Omental fat pad (tissue), 4 donors: ENCODE results near the gene TTC39A. TPM values are rescaled to one million over a fixed set of nuclear protein-coding genes. Genes with fewer than 3 reads are reported as not detected.
A peak's percentile ranks its signal among the peaks of the same experiment; 100 is the strongest.

Experiments
- ATAC-seq: fragments of 150-250 bp; one replicate; pipeline ENCODE4 v1.9.1; 2016; ENCODE audit warnings: mild to moderate bottlenecking, moderate library complexity; ENCODE audit not compliant: low FRiP score
- DNase-seq: peaks from one replicate; pipeline ENCODE4 v3.0.0-alpha.2; 2019; ENCODE audit warnings: low spot score
- total RNA-seq, 4 donors: library from RNA; depleted of rRNA; stranded (reverse); fragments of >200 nt; gene quantifications; one replicate each; pipeline ENCODE4 v1.1.0, GENCODE V29; 2016
- TF ChIP-seq, protein P1 (sequence below), 3 donors: fragments of 450-650 bp; IDR thresholded peaks; one replicate each; pipeline ENCODE4 v1.5.1; 2016 to 2017; ENCODE audit warnings: antibody characterized with exemption in 3 of 3, mild to moderate bottlenecking in 3 of 3, moderate library complexity in 2 of 3

Gene TTC39A
- 1 to 10 TPM in 3 of 4 donors, under 1 TPM in 1; 0.56 to 2.4 (median 1.7) TPM for total RNA-seq

DNA sequence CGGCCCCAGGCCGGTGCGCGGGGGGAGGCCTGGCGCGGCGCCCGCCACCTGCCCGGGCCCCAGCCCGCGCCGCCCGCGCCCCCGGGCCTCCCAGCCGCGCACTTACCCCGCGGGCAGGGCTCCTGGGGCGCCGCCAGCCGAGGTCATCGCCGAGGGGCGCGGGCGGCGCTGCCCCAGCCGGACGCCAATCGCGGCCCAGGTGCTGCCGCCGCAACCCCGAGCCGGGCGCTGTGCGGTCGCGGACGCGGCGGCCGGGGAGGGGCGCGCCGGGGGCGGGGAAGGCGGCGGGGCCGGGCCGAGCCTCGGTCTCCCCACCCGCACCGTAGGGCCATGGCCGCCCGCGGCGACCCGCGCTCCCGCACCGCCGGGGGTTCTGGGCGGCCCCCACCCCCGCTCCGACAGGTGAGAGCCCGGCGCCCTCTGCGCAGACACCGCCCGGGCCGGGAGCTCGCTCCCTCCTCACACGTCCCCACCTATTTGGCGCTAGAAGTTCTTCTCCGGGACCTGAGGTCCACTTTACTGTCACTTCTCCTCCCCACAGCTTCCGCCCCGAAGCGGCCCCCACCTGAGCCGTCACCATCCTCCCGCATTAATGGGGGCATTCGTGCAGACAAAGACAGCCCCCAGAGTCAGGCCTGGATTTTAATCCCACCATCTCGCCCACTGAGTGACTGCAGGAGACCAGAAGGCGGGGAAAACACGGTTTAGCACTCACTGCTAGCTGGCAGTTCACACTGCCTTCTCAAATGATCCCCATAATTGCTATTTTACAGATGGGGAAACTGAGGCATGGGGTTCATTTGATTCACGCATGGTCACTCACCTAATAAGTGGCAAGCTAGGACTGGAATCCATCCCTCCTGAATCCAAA lies at the start of gene TTC39A:
Gene TTC39A (minus strand): TSS at position 232 of the 871 bp plus-strand sequence. CDS start 85 bp downstream, at position 147.
- DNase-seq = no peak
- peak; percentile 33 for ATAC-seq
- TF ChIP-seq, protein P1, sequence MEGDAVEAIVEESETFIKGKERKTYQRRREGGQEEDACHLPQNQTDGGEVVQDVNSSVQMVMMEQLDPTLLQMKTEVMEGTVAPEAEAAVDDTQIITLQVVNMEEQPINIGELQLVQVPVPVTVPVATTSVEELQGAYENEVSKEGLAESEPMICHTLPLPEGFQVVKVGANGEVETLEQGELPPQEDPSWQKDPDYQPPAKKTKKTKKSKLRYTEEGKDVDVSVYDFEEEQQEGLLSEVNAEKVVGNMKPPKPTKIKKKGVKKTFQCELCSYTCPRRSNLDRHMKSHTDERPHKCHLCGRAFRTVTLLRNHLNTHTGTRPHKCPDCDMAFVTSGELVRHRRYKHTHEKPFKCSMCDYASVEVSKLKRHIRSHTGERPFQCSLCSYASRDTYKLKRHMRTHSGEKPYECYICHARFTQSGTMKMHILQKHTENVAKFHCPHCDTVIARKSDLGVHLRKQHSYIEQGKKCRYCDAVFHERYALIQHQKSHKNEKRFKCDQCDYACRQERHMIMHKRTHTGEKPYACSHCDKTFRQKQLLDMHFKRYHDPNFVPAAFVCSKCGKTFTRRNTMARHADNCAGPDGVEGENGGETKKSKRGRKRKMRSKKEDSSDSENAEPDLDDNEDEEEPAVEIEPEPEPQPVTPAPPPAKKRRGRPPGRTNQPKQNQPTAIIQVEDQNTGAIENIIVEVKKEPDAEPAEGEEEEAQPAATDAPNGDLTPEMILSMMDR (IDR thresholded peaks at IDR 0.05) = no peak

DNA sequence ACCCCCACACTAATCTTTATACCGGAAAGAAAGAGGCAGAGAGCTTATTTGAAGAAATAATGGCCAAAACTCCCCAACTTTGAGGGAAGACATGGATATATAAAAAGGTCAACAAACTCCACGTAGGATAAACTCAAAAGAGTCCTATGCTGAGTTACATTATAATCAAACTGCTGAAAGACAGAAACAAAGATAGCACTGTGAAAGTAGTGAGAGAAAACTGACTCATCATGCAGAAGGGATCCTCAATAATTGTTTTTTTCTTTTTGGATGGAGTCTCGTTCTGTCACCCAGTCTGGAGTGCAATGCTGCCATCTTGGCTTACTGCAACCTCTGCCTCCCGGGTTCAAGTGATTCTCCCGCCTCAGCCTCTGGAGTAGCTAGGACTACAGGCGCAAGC lies 48.5 kb upstream of the TTC39A start:
- TF ChIP-seq, protein P1 (IDR thresholded peaks at IDR 0.05) = no peak
- DNase-seq (no peak), ATAC-seq (no peak)

DNA sequence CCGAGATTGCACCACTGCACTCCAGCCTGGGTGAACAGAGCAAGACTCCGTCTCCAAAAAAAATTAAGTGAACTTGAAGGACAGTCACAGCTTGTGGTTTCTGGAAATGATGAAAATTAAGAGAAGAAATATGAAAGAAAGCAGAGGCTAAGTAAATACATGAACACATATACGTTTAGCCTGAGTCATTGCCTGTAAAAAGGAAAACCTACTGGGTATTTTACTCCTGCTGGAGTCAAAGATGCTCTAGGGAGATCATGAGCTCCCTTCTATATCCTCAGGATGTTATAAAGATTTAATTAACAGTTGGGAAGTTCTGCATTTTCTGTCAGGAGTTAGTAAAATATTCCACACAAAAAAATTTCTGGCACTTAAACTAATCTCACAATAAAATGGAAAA lies 43.5 kb upstream of the TTC39A start:
- TF ChIP-seq, protein P1 (IDR thresholded peaks at IDR 0.05) = no peak
- ATAC-seq = no peak
- no peak for DNase-seq

DNA sequence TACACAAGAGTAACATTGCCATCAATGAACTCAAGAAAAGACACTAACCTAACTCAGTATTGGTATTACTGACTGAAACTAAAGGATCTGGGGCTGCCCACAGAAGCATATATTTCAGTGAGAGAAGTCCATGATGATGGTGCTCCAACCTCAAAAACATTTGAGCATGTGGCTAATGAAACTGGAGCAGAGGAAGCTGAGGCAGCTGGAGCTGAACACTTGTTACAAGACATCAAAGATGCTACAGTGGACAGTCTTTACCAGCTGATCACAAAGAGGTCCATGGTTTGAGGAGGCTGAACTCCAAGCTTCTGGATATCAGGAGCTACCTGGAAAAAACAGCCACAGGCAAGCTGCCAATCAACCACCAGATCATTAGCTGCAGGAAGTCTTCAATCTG lies 42.2 kb upstream of the TTC39A start:
- no peak for ATAC-seq

DNA sequence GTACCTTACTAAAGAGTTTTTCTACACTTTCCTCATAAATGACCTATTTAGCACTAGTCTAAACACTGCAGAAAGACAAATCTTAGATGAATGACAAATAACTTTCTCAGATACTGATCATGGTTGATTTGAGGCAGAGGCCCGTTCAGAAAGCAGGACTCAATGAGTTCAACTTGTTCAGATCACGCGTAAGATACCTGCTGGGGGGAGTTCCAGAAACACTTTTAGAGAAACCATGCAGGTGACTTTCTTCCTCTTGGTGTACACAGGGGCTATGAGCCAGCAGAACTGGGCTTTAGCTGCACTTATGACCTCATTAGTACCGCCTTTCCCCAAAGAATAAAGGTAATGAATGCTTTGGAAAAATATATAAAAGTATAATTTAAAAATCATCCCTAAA lies 38.8 kb upstream of the TTC39A start:
- ATAC-seq = no peak

More for the DNA sequence above, 42.2 kb upstream of the TTC39A start:
- DNase-seq = no peak
- TF ChIP-seq, protein P1 (IDR thresholded peaks at IDR 0.05) = no peak

DNA sequence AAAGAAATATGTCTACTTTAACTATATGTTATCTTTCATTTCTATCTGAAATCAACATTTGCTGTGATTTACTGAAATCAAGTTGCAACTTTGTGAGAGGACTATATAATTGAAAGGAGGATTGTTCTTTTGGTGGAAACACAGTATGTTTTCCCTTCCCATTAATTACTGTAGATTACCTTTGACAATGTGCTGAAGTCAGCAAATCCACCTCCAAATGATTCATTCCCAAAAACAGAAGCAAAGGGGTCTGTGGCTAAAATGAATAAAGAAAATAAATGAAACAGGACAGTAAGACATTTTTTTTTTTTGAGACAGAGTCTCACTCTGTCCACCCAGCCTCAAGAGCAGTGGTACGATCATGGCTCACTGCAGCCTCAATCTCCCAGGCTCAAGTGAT lies 35.4 kb upstream of the TTC39A start:
- DNase-seq (no peak), ATAC-seq (no peak)
- TF ChIP-seq, protein P1 (IDR thresholded peaks at IDR 0.05) = no peak

More for the DNA sequence above, 38.8 kb upstream of the TTC39A start:
- no peak for DNase-seq
- TF ChIP-seq, protein P1 (IDR thresholded peaks at IDR 0.05) = no peak

DNA sequence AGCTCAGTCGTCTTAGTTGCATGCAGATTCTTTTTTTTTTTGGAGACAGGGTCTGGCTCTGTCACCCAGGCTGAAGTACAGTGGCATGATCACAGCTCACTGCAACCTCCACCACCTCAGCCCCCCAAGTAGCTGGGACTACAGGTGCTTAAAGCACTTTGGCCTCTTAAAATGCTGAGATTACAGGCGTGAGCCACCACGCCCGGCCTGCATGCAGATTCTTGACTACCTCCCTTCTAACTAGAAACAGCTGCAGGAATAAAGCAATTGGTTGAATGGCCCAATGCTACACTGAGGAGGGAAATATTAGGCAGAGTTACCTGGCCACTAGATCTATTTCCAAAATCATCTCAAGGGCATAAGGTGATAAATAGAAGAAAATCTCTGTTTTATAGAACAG lies 29.5 kb upstream of the TTC39A start:
- no peak for DNase-seq
- TF ChIP-seq, protein P1 (IDR thresholded peaks at IDR 0.05) = no peak
- ATAC-seq = no peak
